K562 (cell line): ENCODE measurements around the gene DGCR8. TPM values are rescaled to one million over a fixed set of nuclear protein-coding genes. Genes with fewer than 3 reads are reported as not detected.

Source experiments
- ATAC-seq: fragments of 200-7000 bp; cut with Tn5 transposase; 3 replicates; pipeline ENCODE4 v1.9.1; 2020; ENCODE audit warnings: moderate library complexity
- BruUV-seq: library from RNA; stranded (reverse); fragments of 400-500 nt; replicated peaks from 2 replicates; lab custom pipeline; 2021; lab: Mats Ljungman, UMichigan
- CTCF ChIA-PET: fragments of 300-600 bp; formaldehyde crosslinking; extraction: SDS; loops from one replicate; lab custom pipeline; 2021; ENCODE audit warnings: low intra/inter-chr PET ratio; lab: Yijun Ruan, JAX
- POLR2A ChIA-PET: fragments of 300-600, 350-650 bp; sonication (Branson Sonifier 250); formaldehyde crosslinking; extraction: SDS; loops from one replicate; lab custom pipeline; 2021; ENCODE audit warnings: antibody characterized with exemption, inconsistent platforms; lab: Yijun Ruan, JAX
- DNase-seq, 4 experiments: peaks; one replicate each; pipeline versions ENCODE4 v3.0.0 to v3.0.0-alpha.2; 2011 to 2018; ENCODE audit warnings: low spot score in 3 of 4, mixed read lengths in 3 of 4; ENCODE audit errors: extremely low read depth in 1 of 4
- FAIRE-seq: peaks from 2 replicates; lab custom pipeline; 2011; peaks lifted over from hg19 to GRCh38; lab: Jason Lieb, UNC
- H2AFZ ChIP-seq: 2 replicates; pipeline ENCODE4 v1.6.0; 2011; ENCODE audit warnings: low read depth, low read length, control low read depth, inconsistent platforms
- H3K27ac ChIP-seq: fragments of 200-600 bp; 3 replicates; pipeline ENCODE4 v1.8.0; 2011; ENCODE audit warnings: low read depth, mild to moderate bottlenecking, control low read depth, inconsistent platforms, low read length, moderate library complexity, mixed read lengths; ENCODE audit errors: extremely low read depth
- H3K27me3 ChIP-seq, 2 experiments: fragments of 300-600 bp in 1 of 2; 2 replicates in 1 of 2; 3 replicates in 1 of 2; pipeline versions ENCODE4 v1.6.0 to v1.8.0; 2011; ENCODE audit warnings: inconsistent platforms in 2 of 2, low read length in 2 of 2, mild to moderate bottlenecking in 1 of 2, mixed read lengths in 1 of 2, moderate library complexity in 1 of 2; ENCODE audit not compliant: control insufficient read depth in 2 of 2, insufficient read depth in 2 of 2
- H3K36me3 ChIP-seq: fragments of 300-600 bp; 3 replicates; pipeline ENCODE4 v1.8.0; 2011; ENCODE audit warnings: mild to moderate bottlenecking, low read length, inconsistent platforms; ENCODE audit not compliant: control insufficient read depth, insufficient read depth
- H3K4me1 ChIP-seq, 2 experiments: fragments of 200-600 bp in 1 of 2; replicated peaks in 1 of 2; 2 replicates in 1 of 2; 3 replicates in 1 of 2; pipeline versions ENCODE4 v1.5.1 to v1.8.0; 2011; ENCODE audit warnings: inconsistent platforms in 2 of 2, low read length in 2 of 2, mild to moderate bottlenecking in 1 of 2, mixed read lengths in 1 of 2, moderate library complexity in 1 of 2; ENCODE audit not compliant: control insufficient read depth in 2 of 2, insufficient read depth in 2 of 2
- H3K4me2 ChIP-seq: 2 replicates; pipeline ENCODE4 v1.6.1; 2011; ENCODE audit warnings: low read length, control low read depth, inconsistent platforms, mixed read lengths; ENCODE audit not compliant: insufficient read depth
- H3K4me3 ChIP-seq: fragments of 200-600 bp; sonication (generic), shearing (Covaris generic); 2 replicates; pipeline ENCODE4 v1.5.1; 2016; ENCODE audit warnings: control low read depth, inconsistent platforms
- H3K79me2 ChIP-seq: fragments of 200-600 bp; 3 replicates; pipeline ENCODE4 v1.8.0; 2011; ENCODE audit warnings: low read length, inconsistent platforms; ENCODE audit not compliant: control insufficient read depth, insufficient read depth
- H3K9ac ChIP-seq, 2 experiments: 2 replicates each; pipeline versions ENCODE4 v1.6.0 to v1.6.1; 2011; ENCODE audit warnings: low read depth in 2 of 2, low read length in 2 of 2, control low read depth in 1 of 2, inconsistent platforms in 1 of 2, mild to moderate bottlenecking in 1 of 2, mixed read lengths in 1 of 2; ENCODE audit not compliant: insufficient read depth in 1 of 2
- H3K9me1 ChIP-seq: one replicate; pipeline ENCODE4 v1.6.0; 2011; ENCODE audit warnings: inconsistent platforms, mild to moderate bottlenecking, low read length, moderate library complexity; ENCODE audit not compliant: control insufficient read depth, insufficient read depth
- H3K9me3 ChIP-seq: replicated peaks from 2 replicates; pipeline ENCODE4 v1.5.1; 2011; ENCODE audit warnings: low read depth, low read length, inconsistent platforms; ENCODE audit not compliant: control insufficient read depth, insufficient read depth
- H4K20me1 ChIP-seq: replicated peaks from 2 replicates; pipeline ENCODE4 v1.6.1; 2011; ENCODE audit warnings: low read length, inconsistent platforms, mixed read lengths; ENCODE audit not compliant: control insufficient read depth, insufficient read depth
- BACH1 ChIP-seq: fragments of 200-800 bp; sonication (Bioruptor generic); IDR thresholded peaks from 2 replicates; pipeline ENCODE4 v1.6.1; 2016; ENCODE audit warnings: missing genetic modification characterization, missing compliant biosample characterization
- CHD4 ChIP-seq: fragments of 200-600 bp; sonication (generic); IDR thresholded peaks from 3 replicates; pipeline ENCODE4 v1.6.1; 2012; ENCODE audit warnings: low read depth, mild to moderate bottlenecking, mixed read lengths, low read length, inconsistent platforms; ENCODE audit not compliant: insufficient read depth, insufficient replicate concordance, poor library complexity, severe bottlenecking
- EZH2 ChIP-seq: IDR thresholded peaks from 2 replicates; pipeline ENCODE4 v1.6.1; 2012; ENCODE audit warnings: low read depth, mild to moderate bottlenecking, inconsistent platforms, low read length, borderline replicate concordance
- HMG20B ChIP-seq: fragments of 250-450 bp; sonication (Bioruptor Pico); IDR thresholded peaks from 2 replicates; pipeline ENCODE4 v1.5.0; 2021; ENCODE audit warnings: mild to moderate bottlenecking
- JUN ChIP-seq, 2 experiments: sonication (generic) in 1 of 2; formaldehyde crosslinking in 1 of 2; IDR thresholded peaks; 2 replicates each; pipeline versions ENCODE4 v1.6.1 to v1.8.0; 2012 to 2022; ENCODE audit warnings: borderline replicate concordance in 2 of 2, mild to moderate bottlenecking in 2 of 2, improper control_type of control experiment in 1 of 2, low read depth in 1 of 2, low read length in 1 of 2, missing genetic modification reagents in 1 of 2
- KDM4B ChIP-seq, 2 experiments: fragments of 450-650 bp in 1 of 2; sonication (generic) in 1 of 2; IDR thresholded peaks; 2 replicates each; pipeline ENCODE4 v1.6.1; 2016 to 2017; ENCODE audit warnings: borderline replicate concordance in 2 of 2, antibody characterized with exemption in 1 of 2, low read depth in 1 of 2, mild to moderate bottlenecking in 1 of 2
- NFRKB ChIP-seq: fragments of 450-650 bp; IDR thresholded peaks from 2 replicates; pipeline ENCODE4 v1.6.1; 2016; ENCODE audit warnings: low read depth
- RBM17 ChIP-seq: fragments of 200-400 bp; formaldehyde crosslinking; IDR thresholded peaks from 2 replicates; pipeline ENCODE4 v1.6.1; 2017; ENCODE audit warnings: low read depth, mild to moderate bottlenecking, low read length, borderline replicate concordance
- SIN3A ChIP-seq, 2 experiments: fragments of 150-350 bp in 1 of 2; IDR thresholded peaks; 2 replicates each; pipeline ENCODE4 v1.6.1; 2011 to 2016; ENCODE audit warnings: borderline replicate concordance in 2 of 2, low read depth in 2 of 2, low read length in 2 of 2, mild to moderate bottlenecking in 2 of 2, moderate library complexity in 2 of 2; ENCODE audit not compliant: control insufficient read depth in 1 of 2
- ZKSCAN3 ChIP-seq: fragments of 250-450 bp; sonication (Bioruptor Pico); IDR thresholded peaks from 2 replicates; pipeline ENCODE4 v1.4.0; 2020
- ZNF695 ChIP-seq: fragments of 450-650 bp; formaldehyde crosslinking; IDR thresholded peaks from 2 replicates; pipeline ENCODE4 v1.4.0; 2020; ENCODE audit warnings: mild to moderate bottlenecking, moderate library complexity
- WGBS: fragments of 100-300 bp; shearing (Covaris generic); methylation state at CpG from one replicate; pipeline ENCODE4 v1.1.6; 2016; ENCODE audit warnings: low coverage, mixed read lengths; ENCODE audit not compliant: insufficient coverage; ENCODE audit errors: missing lambda C conversion rate; 5-methylcytosine and 5-hydroxymethylcytosine counted together
- in situ Hi-C: fragments of 300-500 bp; cut with MboI; formaldehyde crosslinking; loops from 4 replicates; pipeline ENCODE4 v1.15.0; 2018; ENCODE audit warnings: inconsistent platforms, mixed read lengths
- intact Hi-C: fragments of 100-400 bp; cut with micrococcal nuclease; formaldehyde crosslinking; loops from 2 replicates; pipeline ENCODE4 v1.14.2; 2022
- polyA plus RNA-seq, 8 experiments: library from polyadenylated mRNA; depleted of rRNA in 4 of 8; stranded (reverse) in 5 of 8; unstranded in 3 of 8; fragments of >200 nt; fragmentation: Nextera tagmentation in 2 of 8; fragmentation: Illumina TruSeq in 1 of 8; extraction: Ambion mirVana in 2 of 8; extraction: Trizol in 1 of 8; gene quantifications; 2 replicates each; pipeline versions ENCODE4 v1.2.1 to v1.2.3, GENCODE V29; 2011 to 2014; ENCODE audit warnings: inconsistent platforms in 1 of 8, missing spikeins in 1 of 8
- total RNA-seq, 7 experiments: library from RNA; depleted of rRNA in 6 of 7; stranded (reverse); fragments of >200 nt in 6 of 7; fragmentation: Illumina TruSeq in 2 of 7; extraction: Trizol in 2 of 7; gene quantifications; 2 replicates each; pipeline versions ENCODE4 v1.2.1 to v1.2.3, GENCODE V29; 2011 to 2021; ENCODE audit warnings: low replicate concordance in 1 of 7
- TF ChIP-seq, protein P1 (sequence below): fragments of 250-450 bp; sonication (Bioruptor Pico); IDR thresholded peaks from 2 replicates; pipeline ENCODE4 v1.8.0; 2022; ENCODE audit warnings: inconsistent platforms, mild to moderate bottlenecking, moderate library complexity, borderline replicate concordance
- TF ChIP-seq, protein P2 (sequence below): fragments of 450-650 bp; IDR thresholded peaks from 2 replicates; pipeline ENCODE4 v1.6.1; 2018; ENCODE audit warnings: mild to moderate bottlenecking, low read depth; ENCODE audit not compliant: partially characterized antibody
- TF ChIP-seq, protein P3 (sequence below): fragments of 250-450 bp; sonication (Bioruptor Pico); IDR thresholded peaks from 2 replicates; pipeline ENCODE4 v1.8.0; 2022; ENCODE audit warnings: moderate library complexity, mild to moderate bottlenecking, inconsistent platforms
- TF ChIP-seq, protein P4 (sequence below): fragments of 250-450 bp; sonication (Bioruptor Pico); IDR thresholded peaks from 2 replicates; pipeline ENCODE4 v1.5.0; 2022; ENCODE audit warnings: mild to moderate bottlenecking

Gene DGCR8
- total and polyA plus RNA-seq, 9 of the 15 experiments (the other 6 are each of a cell fraction or from before 2014, with no cell fraction given), result 5.9 to 144 (median 80.1) TPM

DNA sequence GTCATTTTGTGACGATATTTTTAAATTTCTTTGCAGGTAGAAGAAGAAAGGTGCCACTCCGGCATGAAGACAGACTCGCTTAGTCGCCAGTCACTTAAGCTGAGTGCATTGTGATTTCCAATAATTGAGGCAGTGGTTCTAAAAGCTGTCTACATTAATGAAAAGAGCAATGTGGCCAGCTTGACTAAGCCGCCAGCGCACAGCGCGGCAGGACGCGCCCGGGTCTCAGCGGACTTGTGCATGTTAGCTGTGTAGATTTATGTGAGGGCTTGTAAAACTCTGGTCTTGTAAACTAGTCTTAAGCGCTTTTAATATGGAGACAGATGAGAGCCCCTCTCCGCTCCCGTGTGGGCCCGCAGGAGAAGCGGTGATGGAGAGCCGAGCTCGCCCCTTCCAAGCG lies 5.6 kb downstream of the DGCR8 start:
- FAIRE-seq (no peak), ATAC-seq (no peak), DNase-seq (no peak)
- H3K4me1 ChIP-seq, result peaks cover 40 to 56% of the 10 kb centered on the region in 2 experiments
- H4K20me1 ChIP-seq, result peaks cover 39% of the 10 kb centered on the region
- ChIA-PET CTCF (interaction anchor here (0.7 to 2.8 kb wide), 3 partner anchors 60 to 117 kb away, joined by 3 to 19 read pairs (median 6); no protein-coding TSS in a partner anchor), POLR2A (interaction anchor here (0.9 to 19.4 kb wide), 6 partner anchors 8 to 111 kb away, joined by 3 to 513 read pairs (median 4); partner anchors contain the start of genes RANBP1 and TRMT2A)
- no peak overlapping the region for H3K4me2 ChIP-seq
- no peaks in the 10 kb centered on the region for H3K27me3 ChIP-seq
- H3K9me3 ChIP-seq, result no peaks in the 10 kb centered on the region
- no TSS peak for BruUV-seq
- intact Hi-C loops, result loop anchor here (1.0 kb wide), 3 partner anchors 60 to 115 kb away; partner anchors contain the start of gene TANGO2
- H3K36me3 ChIP-seq, result peaks cover 91% of the 10 kb centered on the region
- in situ Hi-C loops, result loop anchor here (5.0 kb wide), 1 partner anchor 113 kb away; no protein-coding TSS in a partner anchor
- H2AFZ ChIP-seq, result no peak overlapping the region
- H3K4me3 ChIP-seq, result no peak overlapping the region
- peak overlapping the region; percentile 76 for H3K27ac ChIP-seq
- peaks cover 16% of the 10 kb centered on the region for H3K9me1 ChIP-seq
- 97% methylated on average over 20 of the region's 20 CpGs for WGBS
- H3K9ac ChIP-seq, result peak overlapping the region; percentile 27 to 73
- H3K79me2 ChIP-seq, result peaks cover 96% of the 10 kb centered on the region
- TF ChIP-seq BACH1 (tag), result no peak
- no peak for TF ChIP-seq EZH2
- TF ChIP-seq, protein P1, sequence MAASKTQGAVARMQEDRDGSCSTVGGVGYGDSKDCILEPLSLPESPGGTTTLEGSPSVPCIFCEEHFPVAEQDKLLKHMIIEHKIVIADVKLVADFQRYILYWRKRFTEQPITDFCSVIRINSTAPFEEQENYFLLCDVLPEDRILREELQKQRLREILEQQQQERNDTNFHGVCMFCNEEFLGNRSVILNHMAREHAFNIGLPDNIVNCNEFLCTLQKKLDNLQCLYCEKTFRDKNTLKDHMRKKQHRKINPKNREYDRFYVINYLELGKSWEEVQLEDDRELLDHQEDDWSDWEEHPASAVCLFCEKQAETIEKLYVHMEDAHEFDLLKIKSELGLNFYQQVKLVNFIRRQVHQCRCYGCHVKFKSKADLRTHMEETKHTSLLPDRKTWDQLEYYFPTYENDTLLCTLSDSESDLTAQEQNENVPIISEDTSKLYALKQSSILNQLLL (CRISPR knock-in tag), result 0 out of 2 replicates have a peak, but pooled peaks have one; percentile 16
- no peak for TF ChIP-seq SIN3A (IDR thresholded peaks at IDR 0.05; ENCODE audit: borderline replicate concordance in 2 of 2, control insufficient read depth in 1 of 2, low read depth in 2 of 2, low read length in 2 of 2)
- no peak for TF ChIP-seq KDM4B (IDR thresholded peaks at IDR 0.05; ENCODE audit: borderline replicate concordance in 2 of 2, low read depth in 1 of 2)
- no peak for TF ChIP-seq NFRKB
- TF ChIP-seq HMG20B (CRISPR knock-in tag), result no peak
- TF ChIP-seq, protein P2, sequence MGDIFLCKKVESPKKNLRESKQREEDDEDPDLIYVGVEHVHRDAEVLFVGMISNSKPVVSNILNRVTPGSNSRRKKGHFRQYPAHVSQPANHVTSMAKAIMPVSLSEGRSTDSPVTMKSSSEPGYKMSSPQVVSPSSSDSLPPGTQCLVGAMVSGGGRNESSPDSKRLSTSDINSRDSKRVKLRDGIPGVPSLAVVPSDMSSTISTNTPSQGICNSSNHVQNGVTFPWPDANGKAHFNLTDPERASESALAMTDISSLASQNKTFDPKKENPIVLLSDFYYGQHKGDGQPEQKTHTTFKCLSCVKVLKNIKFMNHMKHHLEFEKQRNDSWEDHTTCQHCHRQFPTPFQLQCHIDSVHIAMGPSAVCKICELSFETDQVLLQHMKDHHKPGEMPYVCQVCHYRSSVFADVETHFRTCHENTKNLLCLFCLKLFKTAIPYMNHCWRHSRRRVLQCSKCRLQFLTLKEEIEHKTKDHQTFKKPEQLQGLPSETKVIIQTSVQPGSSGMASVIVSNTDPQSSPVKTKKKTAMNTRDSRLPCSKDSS, result no peak
- peak; percentile 32; the same call in 1 of the 2 replicates for TF ChIP-seq ZKSCAN3 (CRISPR knock-in tag)
- peak; percentile 13; the same call in 1 of the 2 replicates for TF ChIP-seq JUN (IDR thresholded peaks at IDR 0.05; ENCODE audit: borderline replicate concordance, low read depth, low read length)
- no peak for TF ChIP-seq JUN (CRISPR knock-in tag; IDR thresholded peaks at IDR 0.05; ENCODE audit: borderline replicate concordance)
- no peak for TF ChIP-seq CHD4
- TF ChIP-seq RBM17, result no peak
- TF ChIP-seq, protein P3, sequence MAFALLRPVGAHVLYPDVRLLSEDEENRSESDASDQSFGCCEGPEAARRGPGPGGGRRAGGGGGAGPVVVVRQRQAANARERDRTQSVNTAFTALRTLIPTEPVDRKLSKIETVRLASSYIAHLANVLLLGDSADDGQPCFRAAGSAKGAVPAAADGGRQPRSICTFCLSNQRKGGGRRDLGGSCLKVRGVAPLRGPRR (CRISPR knock-in tag), result peak; percentile 12; the same call in 1 of the 2 replicates
- TF ChIP-seq ZNF695, result no peak
- TF ChIP-seq, protein P4, sequence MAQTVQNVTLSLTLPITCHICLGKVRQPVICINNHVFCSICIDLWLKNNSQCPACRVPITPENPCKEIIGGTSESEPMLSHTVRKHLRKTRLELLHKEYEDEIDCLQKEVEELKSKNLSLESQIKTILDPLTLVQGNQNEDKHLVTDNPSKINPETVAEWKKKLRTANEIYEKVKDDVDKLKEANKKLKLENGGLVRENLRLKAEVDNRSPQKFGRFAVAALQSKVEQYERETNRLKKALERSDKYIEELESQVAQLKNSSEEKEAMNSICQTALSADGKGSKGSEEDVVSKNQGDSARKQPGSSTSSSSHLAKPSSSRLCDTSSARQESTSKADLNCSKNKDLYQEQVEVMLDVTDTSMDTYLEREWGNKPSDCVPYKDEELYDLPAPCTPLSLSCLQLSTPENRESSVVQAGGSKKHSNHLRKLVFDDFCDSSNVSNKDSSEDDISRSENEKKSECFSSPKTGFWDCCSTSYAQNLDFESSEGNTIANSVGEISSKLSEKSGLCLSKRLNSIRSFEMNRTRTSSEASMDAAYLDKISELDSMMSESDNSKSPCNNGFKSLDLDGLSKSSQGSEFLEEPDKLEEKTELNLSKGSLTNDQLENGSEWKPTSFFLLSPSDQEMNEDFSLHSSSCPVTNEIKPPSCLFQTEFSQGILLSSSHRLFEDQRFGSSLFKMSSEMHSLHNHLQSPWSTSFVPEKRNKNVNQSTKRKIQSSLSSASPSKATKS (CRISPR knock-in tag), result no peak
